K562 (cell line): Measurements from ENCODE around the gene CCZ1B. TPM values are rescaled to one million over a fixed set of nuclear protein-coding genes. Genes with fewer than 3 reads are reported as not detected.
"Not testable (repeated sequence)": the region's sequence is repeated elsewhere in the genome, so short reads cannot be mapped to it uniquely, and the experiment has no call there.

ENCODE experiments used
- ATAC-seq: fragments of 200-7000 bp; cut with Tn5 transposase; 3 replicates; pipeline ENCODE4 v1.9.1; 2020; ENCODE audit warnings: moderate library complexity
- BruUV-seq: library from RNA; stranded (reverse); fragments of 400-500 nt; replicated peaks from 2 replicates; lab custom pipeline; 2021; lab: Mats Ljungman, UMichigan
- CTCF ChIA-PET: fragments of 300-600 bp; formaldehyde crosslinking; extraction: SDS; loops from one replicate; lab custom pipeline; 2021; ENCODE audit warnings: low intra/inter-chr PET ratio; lab: Yijun Ruan, JAX
- POLR2A ChIA-PET: fragments of 300-600, 350-650 bp; sonication (Branson Sonifier 250); formaldehyde crosslinking; extraction: SDS; loops from one replicate; lab custom pipeline; 2021; ENCODE audit warnings: antibody characterized with exemption, inconsistent platforms; lab: Yijun Ruan, JAX
- DNase-seq, 4 experiments: peaks; one replicate each; pipeline versions ENCODE4 v3.0.0 to v3.0.0-alpha.2; 2011 to 2018; ENCODE audit warnings: low spot score in 3 of 4, mixed read lengths in 3 of 4; ENCODE audit errors: extremely low read depth in 1 of 4
- FAIRE-seq: peaks from 2 replicates; lab custom pipeline; 2011; peaks lifted over from hg19 to GRCh38; lab: Jason Lieb, UNC
- H2AFZ ChIP-seq: 2 replicates; pipeline ENCODE4 v1.6.0; 2011; ENCODE audit warnings: low read depth, low read length, control low read depth, inconsistent platforms
- H3K27ac ChIP-seq: fragments of 200-600 bp; 3 replicates; pipeline ENCODE4 v1.8.0; 2011; ENCODE audit warnings: low read depth, mild to moderate bottlenecking, control low read depth, inconsistent platforms, low read length, moderate library complexity, mixed read lengths; ENCODE audit errors: extremely low read depth
- H3K27me3 ChIP-seq, 2 experiments: fragments of 300-600 bp in 1 of 2; 2 replicates in 1 of 2; 3 replicates in 1 of 2; pipeline versions ENCODE4 v1.6.0 to v1.8.0; 2011; ENCODE audit warnings: inconsistent platforms in 2 of 2, low read length in 2 of 2, mild to moderate bottlenecking in 1 of 2, mixed read lengths in 1 of 2, moderate library complexity in 1 of 2; ENCODE audit not compliant: control insufficient read depth in 2 of 2, insufficient read depth in 2 of 2
- H3K36me3 ChIP-seq: fragments of 300-600 bp; 3 replicates; pipeline ENCODE4 v1.8.0; 2011; ENCODE audit warnings: mild to moderate bottlenecking, low read length, inconsistent platforms; ENCODE audit not compliant: control insufficient read depth, insufficient read depth
- H3K4me1 ChIP-seq, 2 experiments: fragments of 200-600 bp in 1 of 2; replicated peaks in 1 of 2; 2 replicates in 1 of 2; 3 replicates in 1 of 2; pipeline versions ENCODE4 v1.5.1 to v1.8.0; 2011; ENCODE audit warnings: inconsistent platforms in 2 of 2, low read length in 2 of 2, mild to moderate bottlenecking in 1 of 2, mixed read lengths in 1 of 2, moderate library complexity in 1 of 2; ENCODE audit not compliant: control insufficient read depth in 2 of 2, insufficient read depth in 2 of 2
- H3K4me2 ChIP-seq: 2 replicates; pipeline ENCODE4 v1.6.1; 2011; ENCODE audit warnings: low read length, control low read depth, inconsistent platforms, mixed read lengths; ENCODE audit not compliant: insufficient read depth
- H3K4me3 ChIP-seq: fragments of 200-600 bp; sonication (generic), shearing (Covaris generic); 2 replicates; pipeline ENCODE4 v1.5.1; 2016; ENCODE audit warnings: control low read depth, inconsistent platforms
- H3K79me2 ChIP-seq: fragments of 200-600 bp; 3 replicates; pipeline ENCODE4 v1.8.0; 2011; ENCODE audit warnings: low read length, inconsistent platforms; ENCODE audit not compliant: control insufficient read depth, insufficient read depth
- H3K9ac ChIP-seq, 2 experiments: 2 replicates each; pipeline versions ENCODE4 v1.6.0 to v1.6.1; 2011; ENCODE audit warnings: low read depth in 2 of 2, low read length in 2 of 2, control low read depth in 1 of 2, inconsistent platforms in 1 of 2, mild to moderate bottlenecking in 1 of 2, mixed read lengths in 1 of 2; ENCODE audit not compliant: insufficient read depth in 1 of 2
- H3K9me1 ChIP-seq: one replicate; pipeline ENCODE4 v1.6.0; 2011; ENCODE audit warnings: inconsistent platforms, mild to moderate bottlenecking, low read length, moderate library complexity; ENCODE audit not compliant: control insufficient read depth, insufficient read depth
- H3K9me3 ChIP-seq: replicated peaks from 2 replicates; pipeline ENCODE4 v1.5.1; 2011; ENCODE audit warnings: low read depth, low read length, inconsistent platforms; ENCODE audit not compliant: control insufficient read depth, insufficient read depth
- H4K20me1 ChIP-seq: replicated peaks from 2 replicates; pipeline ENCODE4 v1.6.1; 2011; ENCODE audit warnings: low read length, inconsistent platforms, mixed read lengths; ENCODE audit not compliant: control insufficient read depth, insufficient read depth
- EGR1 ChIP-seq: fragments of 450-650 bp; conservative IDR thresholded peaks from 2 replicates; pipeline ENCODE4 v1.6.1; 2017; ENCODE audit warnings: mild to moderate bottlenecking
- WGBS: fragments of 100-300 bp; shearing (Covaris generic); methylation state at CpG from one replicate; pipeline ENCODE4 v1.1.6; 2016; ENCODE audit warnings: low coverage, mixed read lengths; ENCODE audit not compliant: insufficient coverage; ENCODE audit errors: missing lambda C conversion rate; 5-methylcytosine and 5-hydroxymethylcytosine counted together
- in situ Hi-C: fragments of 300-500 bp; cut with MboI; formaldehyde crosslinking; loops from 4 replicates; pipeline ENCODE4 v1.15.0; 2018; ENCODE audit warnings: inconsistent platforms, mixed read lengths
- intact Hi-C: fragments of 100-400 bp; cut with micrococcal nuclease; formaldehyde crosslinking; loops from 2 replicates; pipeline ENCODE4 v1.14.2; 2022
- polyA plus RNA-seq, 8 experiments: library from polyadenylated mRNA; depleted of rRNA in 4 of 8; stranded (reverse) in 5 of 8; unstranded in 3 of 8; fragments of >200 nt; fragmentation: Nextera tagmentation in 2 of 8; fragmentation: Illumina TruSeq in 1 of 8; extraction: Ambion mirVana in 2 of 8; extraction: Trizol in 1 of 8; gene quantifications; 2 replicates each; pipeline versions ENCODE4 v1.2.1 to v1.2.3, GENCODE V29; 2011 to 2014; ENCODE audit warnings: inconsistent platforms in 1 of 8, missing spikeins in 1 of 8
- total RNA-seq, 7 experiments: library from RNA; depleted of rRNA in 6 of 7; stranded (reverse); fragments of >200 nt in 6 of 7; fragmentation: Illumina TruSeq in 2 of 7; extraction: Trizol in 2 of 7; gene quantifications; 2 replicates each; pipeline versions ENCODE4 v1.2.1 to v1.2.3, GENCODE V29; 2011 to 2021; ENCODE audit warnings: low replicate concordance in 1 of 7

CCZ1B gene
- total and polyA plus RNA-seq, 9 of the 15 experiments (the other 6 are each of a cell fraction or from before 2014, with no cell fraction given), result 8.1 to 78.5 (median 36.8) TPM

- intact Hi-C loops, result no loop called here
- no TSS peak for BruUV-seq
- CTCF ChIA-PET, result no interaction called here
These were observed 5.1 kb upstream of the CCZ1B start for GRCh38 chr7:6831018-6831725.

DNA sequence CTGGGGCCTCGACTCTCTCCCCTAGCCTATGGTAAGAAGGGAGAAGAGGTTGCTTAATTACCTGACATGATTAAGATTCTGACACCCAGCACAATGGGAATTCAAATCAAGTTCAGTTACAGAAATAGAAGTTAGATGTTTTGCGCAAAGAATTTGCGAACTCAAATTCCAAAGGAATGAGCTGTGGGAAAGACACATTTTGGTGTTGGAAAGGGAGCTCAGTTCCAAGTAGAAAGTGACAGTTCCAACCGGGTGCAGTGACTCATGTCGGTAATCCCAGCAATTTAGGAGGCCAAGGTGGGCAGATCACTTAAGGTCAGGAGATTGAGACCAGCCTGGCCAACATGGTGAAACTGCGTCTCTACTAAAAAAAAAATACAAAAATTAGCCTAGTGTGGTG, 4.0 kb upstream of the CCZ1B start:
- H3K79me2 ChIP-seq, intact Hi-C loops, H3K27ac ChIP-seq, H4K20me1 ChIP-seq, H3K9me1 ChIP-seq, in situ Hi-C loops, H2AFZ ChIP-seq, FAIRE-seq, DNase-seq, POLR2A ChIA-PET, H3K9me3 ChIP-seq, H3K4me3 ChIP-seq, CTCF ChIA-PET, H3K4me2 ChIP-seq, H3K4me1 ChIP-seq, ATAC-seq, H3K9ac ChIP-seq, BruUV-seq, H3K36me3 ChIP-seq: not testable (repeated sequence)
- H3K27me3 ChIP-seq, result peaks cover 6 to 25% of the 10 kb centered on the region in 2 experiments; a peak in 4 of 5 replicates
- 27% methylated on average over 6 of the region's 6 CpGs for WGBS

More at GRCh38 chr7:6831018-6831725, 5.1 kb upstream of the CCZ1B start:
- no peaks in the 10 kb centered on the region for H3K9me3 ChIP-seq
- no peak for TF ChIP-seq EGR1
- no peak overlapping the region for H3K4me2 ChIP-seq
- H3K36me3 ChIP-seq, result no peaks in the 10 kb centered on the region
- H2AFZ ChIP-seq, result no peak overlapping the region
- H3K4me3 ChIP-seq, result no peak overlapping the region
- 28% methylated on average over 7 of the region's 7 CpGs for WGBS
- H3K9me1 ChIP-seq, result no peaks in the 10 kb centered on the region
- peaks cover 6 to 29% of the 10 kb centered on the region in 2 experiments; a peak in 4 of 5 replicates for H3K27me3 ChIP-seq
- no peaks in the 10 kb centered on the region for H3K79me2 ChIP-seq
- H3K4me1 ChIP-seq, result no peaks in the 10 kb centered on the region; a peak in 1 of 5 replicates
- H3K27ac ChIP-seq, result no peak overlapping the region
- no peak overlapping the region for H3K9ac ChIP-seq
- POLR2A ChIA-PET, result interaction anchor here (0.6 kb wide), 1 partner anchor 282 kb away, joined by 3 read pairs; no protein-coding TSS in a partner anchor
- in situ Hi-C loops, result no loop called here
- DNase-seq (no peak), FAIRE-seq (no peak), ATAC-seq (no peak)
- no peaks in the 10 kb centered on the region for H4K20me1 ChIP-seq

GRCh38 chr7:6829616-6830015, 3.5 kb upstream of the CCZ1B start:
- ATAC-seq, H3K9me3 ChIP-seq, H3K79me2 ChIP-seq, in situ Hi-C loops, H3K9me1 ChIP-seq, H3K27ac ChIP-seq, H3K4me1 ChIP-seq, CTCF ChIA-PET, H3K4me3 ChIP-seq, FAIRE-seq, BruUV-seq, H3K36me3 ChIP-seq, DNase-seq, H3K4me2 ChIP-seq, intact Hi-C loops, H2AFZ ChIP-seq, H4K20me1 ChIP-seq, H3K9ac ChIP-seq: not testable (repeated sequence)
- H3K27me3 ChIP-seq, result peaks cover 6 to 21% of the 10 kb centered on the region in 2 experiments; a peak in 4 of 5 replicates
- POLR2A ChIA-PET, result interaction anchor here (0.6 kb wide), 1 partner anchor 1188 kb away, joined by 3 read pairs; no protein-coding TSS in a partner anchor
- 4% methylated on average over 4 of the region's 5 CpGs for WGBS
